GM21381 (cell line): ENCODE results near the gene NHSL1.

Experiments
- ATAC-seq: cut with Tn5 transposase; IDR thresholded peaks from one replicate; pipeline ENCODE4 v1.9.1; 2021; ENCODE audit warnings: mild to moderate bottlenecking, moderate library complexity; ENCODE audit not compliant: unreplicated experiment

NHSL1 gene

GRCh38 chr6:138382498-138383265 lies 116.6 kb downstream of the NHSL1 start:
- no peak for ATAC-seq

- no peak for ATAC-seq
Observed at GRCh38 chr6:138378463-138378862, 120.8 kb downstream of the NHSL1 start.

GRCh38 chr6:138377844-138378243 lies 121.5 kb downstream of the NHSL1 start, which contains the start of gene SMIM28:
TSS of gene SMIM28 (plus strand) at chr6:138377905. CDS start at chr6:138378073, 168 bp downstream.
- ATAC-seq = no peak

GRCh38 chr6:138377042-138377441 lies 122.3 kb downstream of the NHSL1 start:
- no peak for ATAC-seq

GRCh38 chr6:138374815-138375214 lies 124.5 kb downstream of the NHSL1 start:
- ATAC-seq = no peak

GRCh38 chr6:138374230-138374629 lies 125.1 kb downstream of the NHSL1 start:
- no peak for ATAC-seq

GRCh38 chr6:138372711-138373463 lies 126.4 kb downstream of the NHSL1 start:
- ATAC-seq = no peak
